GM23248 (cell line): ENCODE results near the gene PDGFB. TPM values are rescaled to one million over a fixed set of nuclear protein-coding genes. Genes with fewer than 3 reads are reported as not detected.

Experiments used
- DNase-seq: peaks from one replicate; pipeline ENCODE4 v3.0.0-alpha.2; 2015
- H2AFZ ChIP-seq: fragments of 200-600 bp; sonication (generic); 2 replicates; pipeline ENCODE4 v1.6.1; 2016; ENCODE audit warnings: antibody characterized with exemption
- H3F3A ChIP-seq: fragments of 200-600 bp; sonication (generic); 2 replicates; pipeline ENCODE4 v1.6.1; 2016; ENCODE audit warnings: mild to moderate bottlenecking, antibody characterized with exemption, mixed run types; ENCODE audit not compliant: insufficient read depth
- H3K27ac ChIP-seq: fragments of 200-600 bp; sonication (generic); 2 replicates; pipeline ENCODE4 v1.5.1; 2016; ENCODE audit warnings: mild to moderate bottlenecking
- H3K27me3 ChIP-seq: fragments of 200-600 bp; sonication (generic); replicated peaks from 2 replicates; pipeline ENCODE4 v1.6.1; 2016; ENCODE audit warnings: mild to moderate bottlenecking; ENCODE audit not compliant: insufficient read depth
- H3K36me3 ChIP-seq: fragments of 200-600 bp; sonication (generic); 2 replicates; pipeline ENCODE4 v1.6.1; 2016; ENCODE audit warnings: low read depth, mild to moderate bottlenecking
- H3K4me1 ChIP-seq: fragments of 200-600 bp; sonication (generic); 2 replicates; pipeline ENCODE4 v1.6.1; 2016; ENCODE audit warnings: mild to moderate bottlenecking; ENCODE audit not compliant: insufficient read depth
- H3K4me2 ChIP-seq: fragments of 200-600 bp; sonication (generic); one replicate; pipeline ENCODE4 v1.6.1; 2016; ENCODE audit warnings: mild to moderate bottlenecking; ENCODE audit not compliant: unreplicated experiment
- H3K4me3 ChIP-seq: fragments of 200-600 bp; sonication (generic); 2 replicates; pipeline ENCODE4 v1.5.1; 2016; ENCODE audit warnings: mild to moderate bottlenecking
- H3K79me2 ChIP-seq: fragments of 200-600 bp; sonication (generic); 2 replicates; pipeline ENCODE4 v1.6.1; 2016; ENCODE audit warnings: mild to moderate bottlenecking; ENCODE audit not compliant: insufficient read depth
- H3K9ac ChIP-seq: fragments of 200-600 bp; sonication (generic); 2 replicates; pipeline ENCODE4 v1.6.1; 2016; ENCODE audit warnings: mild to moderate bottlenecking
- H3K9me2 ChIP-seq: fragments of 200-600 bp; sonication (generic); 2 replicates; pipeline ENCODE4 v1.6.1; 2016; ENCODE audit warnings: mixed run types, mild to moderate bottlenecking, moderate library complexity; ENCODE audit not compliant: insufficient read depth
- H3K9me3 ChIP-seq: fragments of 200-600 bp; sonication (generic); one replicate; pipeline ENCODE4 v1.6.1; 2017; ENCODE audit warnings: low read depth
- H4K20me1 ChIP-seq: fragments of 200-600 bp; sonication (generic); 2 replicates; pipeline ENCODE4 v1.6.0; 2016; ENCODE audit not compliant: insufficient read depth
- EZH2 ChIP-seq: fragments of 200-600 bp; sonication (generic); IDR thresholded peaks from 2 replicates; pipeline ENCODE4 v1.6.1; 2018; ENCODE audit warnings: antibody characterized with exemption, mild to moderate bottlenecking; ENCODE audit not compliant: insufficient read depth, poor library complexity, severe bottlenecking
- EZH2phosphoT487 ChIP-seq: fragments of 200-600 bp; sonication (generic); IDR thresholded peaks from 2 replicates; pipeline ENCODE4 v1.6.1; 2018; ENCODE audit warnings: antibody characterized with exemption, moderate library complexity, mild to moderate bottlenecking, low read depth; ENCODE audit not compliant: insufficient read depth
- WGBS, 2 experiments: methylation state at CpG; one replicate each; pipeline ENCODE4 v1.1.6; 2015 to 2017; ENCODE audit warnings: low lambda C conversion rate in 2 of 2, low coverage in 1 of 2; ENCODE audit errors: missing lambda C conversion rate in 2 of 2; 5-methylcytosine and 5-hydroxymethylcytosine counted together
- in situ Hi-C: fragments of 300-500 bp; cut with MboI; formaldehyde crosslinking; loops from 2 replicates; pipeline ENCODE4 v1.15.0; 2020
- polyA plus RNA-seq: library from polyadenylated mRNA; unstranded; fragments of >200 nt; fragmentation: Nextera tagmentation; extraction: Ambion mirVana; gene quantifications from 2 replicates; pipeline ENCODE4 v1.2.1, GENCODE V29; 2016
- total RNA-seq: library from RNA; depleted of rRNA; stranded (reverse); fragments of >200 nt; shearing (Covaris generic); gene quantifications from 2 replicates; pipeline ENCODE4 v1.2.3, GENCODE V29; 2014

PDGFB gene
- total and polyA plus RNA-seq, 2 experiments from 2014 or later: 0.14 TPM; not detected in 1

DNA sequence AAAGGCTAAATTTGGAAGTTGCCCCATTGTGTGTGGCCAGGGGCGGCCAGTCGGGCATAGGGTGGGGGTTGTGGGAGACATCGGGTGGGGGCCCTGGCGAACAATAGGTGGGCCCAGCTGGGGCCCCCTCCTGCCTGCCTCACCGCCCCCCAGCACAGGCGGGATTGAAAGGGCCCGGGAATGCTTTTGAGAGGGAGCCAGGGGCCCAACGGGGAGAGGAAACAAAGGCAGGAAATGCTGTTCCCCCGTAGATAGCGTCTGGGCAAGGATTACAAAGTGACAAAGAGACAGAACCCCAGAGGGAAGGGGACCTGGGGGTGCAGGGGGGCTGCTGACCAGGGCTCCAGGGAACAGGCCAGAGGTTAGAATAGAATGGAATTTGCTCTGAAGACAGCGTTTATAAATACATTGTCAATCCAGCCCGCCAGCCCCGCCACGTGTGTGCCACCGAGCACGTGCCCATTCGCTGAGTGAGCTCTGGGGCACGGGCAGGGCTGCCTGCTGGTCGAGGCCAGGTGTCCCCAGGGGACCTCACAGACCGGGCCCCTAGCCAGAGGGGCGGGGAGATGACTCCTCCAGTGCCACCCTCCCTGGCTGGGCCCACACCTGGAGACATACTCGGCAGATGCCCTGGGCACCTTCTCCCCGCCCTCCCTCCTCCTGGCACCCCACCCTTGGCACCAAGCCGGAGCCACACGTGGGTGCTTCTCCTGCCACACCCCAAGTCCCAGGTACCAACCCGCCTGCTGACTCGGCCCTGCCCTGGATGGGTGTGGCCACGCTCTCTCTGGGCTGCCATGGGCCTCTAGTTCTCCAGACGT is 9.7 kb downstream of the PDGFB start:
- Histone ChIP-seq H3K4me2 (no peak overlapping the region), H3K4me1 (no peaks in the 10 kb centered on the region), H3K27me3 (no peaks in the 10 kb centered on the region), H3K4me3 (no peak overlapping the region), H3K27ac (no peak overlapping the region), H3K79me2 (no peaks in the 10 kb centered on the region), H3K9ac (no peak overlapping the region), H4K20me1 (no peaks in the 10 kb centered on the region), H3K9me2 (no peaks in the 10 kb centered on the region), H2AFZ (no peak overlapping the region), H3K36me3 (no peaks in the 10 kb centered on the region), H3F3A (no peaks in the 10 kb centered on the region), H3K9me3 (no peaks in the 10 kb centered on the region)
- 74 to 78% methylated on average over 22 to 29 of the region's 29 CpGs for WGBS, 2 experiments
- no peak for DNase-seq
- in situ Hi-C loops: no loop called here
- no peak for TF ChIP-seq EZH2phosphoT487
- TF ChIP-seq EZH2: no peak

DNA sequence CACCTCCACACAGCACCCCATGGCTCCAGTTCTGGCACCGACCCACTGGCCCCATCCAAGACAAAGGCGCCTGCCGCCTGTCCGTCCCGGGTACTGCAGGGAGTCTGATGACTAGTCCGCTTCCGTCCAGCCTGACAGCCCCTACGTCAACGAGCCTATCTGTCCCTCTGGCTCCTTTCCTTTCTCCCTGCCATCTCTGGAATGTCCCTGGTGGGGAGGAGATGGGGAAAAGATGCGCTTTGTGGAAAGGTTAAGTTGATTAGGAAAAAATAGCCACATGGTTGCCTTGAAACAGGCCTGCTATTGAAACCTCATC is 10.4 kb downstream of the PDGFB start:
- Histone ChIP-seq H3K27me3 (no peaks in the 10 kb centered on the region), H3K9me2 (no peaks in the 10 kb centered on the region), H4K20me1 (no peaks in the 10 kb centered on the region), H3K9me3 (no peaks in the 10 kb centered on the region), H2AFZ (no peak overlapping the region), H3K27ac (no peak overlapping the region), H3K4me2 (no peak overlapping the region), H3K4me1 (no peaks in the 10 kb centered on the region), H3K9ac (no peak overlapping the region), H3F3A (no peaks in the 10 kb centered on the region), H3K4me3 (no peak overlapping the region), H3K36me3 (no peaks in the 10 kb centered on the region), H3K79me2 (no peaks in the 10 kb centered on the region)
- no peak for DNase-seq
- 85 to 88% methylated on average over 10 of the region's 10 CpGs for WGBS, 2 experiments
- in situ Hi-C loops: no loop called here
- TF ChIP-seq EZH2 (no peak), EZH2phosphoT487 (no peak)

DNA sequence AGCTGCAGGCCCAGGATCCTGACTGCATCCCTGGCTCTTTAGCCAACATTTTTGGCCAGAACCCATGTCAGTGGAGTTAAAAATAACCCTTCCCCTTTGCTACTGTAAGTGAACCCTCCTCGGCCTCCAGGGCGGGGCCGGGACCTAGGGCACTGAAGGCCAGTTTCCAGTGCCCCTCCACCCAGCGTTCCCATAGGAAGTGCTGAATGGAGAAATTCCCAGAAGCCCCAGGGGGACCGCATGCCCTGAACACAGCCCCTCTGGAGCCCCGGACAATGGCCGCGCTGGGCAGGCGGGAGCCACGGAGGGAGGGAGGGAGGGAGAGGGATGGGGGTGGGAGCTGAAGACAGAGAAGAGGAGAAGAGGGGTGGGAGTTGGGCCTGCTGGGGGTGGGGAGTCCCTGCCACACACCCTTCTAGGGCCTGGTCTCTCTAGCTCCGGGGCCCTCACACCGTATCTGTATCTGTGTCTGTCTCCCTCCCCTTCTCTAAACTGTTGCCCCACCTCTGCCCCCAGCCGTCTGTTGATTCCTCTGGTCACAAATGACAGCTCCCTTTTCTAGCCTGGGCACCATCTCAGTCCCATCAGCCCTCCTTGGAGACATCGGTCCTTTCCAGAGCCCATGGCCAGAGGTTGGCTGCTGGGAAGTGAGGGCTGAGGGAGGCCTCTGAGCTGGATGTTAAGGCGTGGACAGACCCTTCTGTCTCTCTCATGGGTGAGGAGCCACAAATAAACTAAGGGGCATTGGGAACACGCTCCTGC is 10.9 kb downstream of the PDGFB start:
- no peak for TF ChIP-seq EZH2
- no peak for TF ChIP-seq EZH2phosphoT487
- WGBS, 2 experiments: 86 to 88% methylated on average over 8 to 16 of the region's 16 CpGs
- no peaks in the 10 kb centered on the region for H3K27me3 ChIP-seq
- H3K36me3 ChIP-seq: no peaks in the 10 kb centered on the region
- H4K20me1 ChIP-seq: no peaks in the 10 kb centered on the region
- no peak overlapping the region for H3K4me2 ChIP-seq
- no peak overlapping the region for H2AFZ ChIP-seq
- H3K4me3 ChIP-seq: no peak overlapping the region
- no peaks in the 10 kb centered on the region for H3K79me2 ChIP-seq
- H3F3A ChIP-seq: no peaks in the 10 kb centered on the region
- no peak for DNase-seq
- no peaks in the 10 kb centered on the region for H3K9me2 ChIP-seq
- H3K4me1 ChIP-seq: no peaks in the 10 kb centered on the region
- in situ Hi-C loops: no loop called here
- H3K9me3 ChIP-seq: no peaks in the 10 kb centered on the region
- no peak overlapping the region for H3K27ac ChIP-seq
- no peak overlapping the region for H3K9ac ChIP-seq

DNA sequence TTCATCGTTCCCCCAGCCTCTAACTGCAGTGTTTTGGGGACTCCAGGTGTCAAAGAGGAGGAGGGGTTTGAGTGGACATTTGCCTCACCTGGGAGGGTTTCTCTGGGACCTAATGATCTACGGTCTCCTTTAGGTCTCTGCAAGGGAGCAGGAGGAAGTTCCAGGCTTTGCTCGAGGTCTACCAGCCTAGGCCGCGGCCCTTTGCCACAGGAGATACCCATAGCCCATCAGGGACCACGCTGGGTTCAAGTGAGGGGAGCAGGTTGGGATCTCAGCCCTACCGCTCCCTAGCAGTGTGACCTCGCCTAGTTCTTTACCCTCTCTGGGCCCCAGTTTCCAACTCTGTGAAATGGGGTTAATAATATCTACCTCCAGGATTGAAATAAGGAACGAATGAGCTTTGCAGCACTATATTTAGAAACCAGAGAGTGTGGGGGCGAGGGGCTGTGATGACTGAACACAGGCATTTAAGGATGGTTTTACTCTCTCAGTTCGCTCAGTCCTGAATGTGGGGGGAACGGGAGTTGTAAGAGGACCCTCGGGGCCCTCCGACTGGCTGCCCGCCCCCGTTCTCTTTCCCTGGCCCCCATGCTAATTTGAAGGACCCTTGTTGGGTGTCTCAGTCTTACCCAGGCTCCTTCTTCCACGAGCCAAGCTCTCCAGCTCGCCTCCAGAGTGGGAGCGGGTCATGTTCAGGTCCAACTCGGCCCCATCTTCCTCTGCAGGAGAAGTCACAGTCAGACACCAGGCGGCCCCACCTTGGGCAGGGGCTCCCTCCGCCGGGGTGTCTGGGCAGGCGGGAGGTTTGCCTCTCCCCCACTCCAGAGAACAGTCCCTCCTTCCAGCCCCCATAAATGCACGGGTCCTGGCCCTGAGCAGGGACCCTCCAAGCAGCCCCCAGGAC is 11.7 kb downstream of the PDGFB start:
- WGBS, 2 experiments: 86 to 91% methylated on average over 25 of the region's 25 CpGs
- no peak overlapping the region for H3K9ac ChIP-seq
- TF ChIP-seq EZH2: no peak
- TF ChIP-seq EZH2phosphoT487: no peak
- H3K79me2 ChIP-seq: no peaks in the 10 kb centered on the region
- no peaks in the 10 kb centered on the region for H3K36me3 ChIP-seq
- no peaks in the 10 kb centered on the region for H3F3A ChIP-seq
- H3K4me3 ChIP-seq: no peak overlapping the region
- in situ Hi-C loops: no loop called here
- no peak for DNase-seq
- H4K20me1 ChIP-seq: no peaks in the 10 kb centered on the region
- H3K27me3 ChIP-seq: no peaks in the 10 kb centered on the region
- H3K9me2 ChIP-seq: no peaks in the 10 kb centered on the region
- H2AFZ ChIP-seq: no peak overlapping the region
- H3K4me1 ChIP-seq: no peaks in the 10 kb centered on the region
- no peak overlapping the region for H3K27ac ChIP-seq
- H3K9me3 ChIP-seq: no peaks in the 10 kb centered on the region
- H3K4me2 ChIP-seq: no peak overlapping the region
